Activated T-helper 1 cell treated with anti-CD3 and anti-CD28 coated beads, Interleukin-2, amount 50 U/mL, for 16 hours (primary cell): ENCODE results near the gene CTRL.

Source experiments
- DNase-seq, 2 donors: peaks; one replicate each; pipeline ENCODE4 v3.0.0-alpha.2; 2020; ENCODE audit warnings: low read depth in 1 of 2, low spot score in 1 of 2

Gene CTRL

DNA sequence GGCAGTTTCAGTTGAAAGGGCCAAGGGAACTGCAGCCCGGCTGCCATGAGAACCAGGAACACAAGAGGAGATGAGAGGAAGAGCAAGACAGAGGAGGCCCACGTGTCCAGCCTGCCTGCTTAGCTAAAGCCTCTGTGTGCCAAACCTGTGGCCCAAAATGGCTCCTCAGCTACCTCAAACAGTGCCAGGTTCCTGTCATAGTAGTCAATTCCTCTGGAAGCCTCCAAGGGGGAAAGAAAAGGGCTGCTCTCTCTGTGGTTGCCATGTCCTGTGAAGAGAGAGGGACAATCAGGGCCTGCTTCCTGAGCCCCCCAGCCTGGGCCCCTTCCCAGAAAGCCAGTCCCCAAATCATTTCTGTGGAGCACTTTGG, 31.6 kb upstream of the CTRL start:
- DNase-seq, result no peak

DNA sequence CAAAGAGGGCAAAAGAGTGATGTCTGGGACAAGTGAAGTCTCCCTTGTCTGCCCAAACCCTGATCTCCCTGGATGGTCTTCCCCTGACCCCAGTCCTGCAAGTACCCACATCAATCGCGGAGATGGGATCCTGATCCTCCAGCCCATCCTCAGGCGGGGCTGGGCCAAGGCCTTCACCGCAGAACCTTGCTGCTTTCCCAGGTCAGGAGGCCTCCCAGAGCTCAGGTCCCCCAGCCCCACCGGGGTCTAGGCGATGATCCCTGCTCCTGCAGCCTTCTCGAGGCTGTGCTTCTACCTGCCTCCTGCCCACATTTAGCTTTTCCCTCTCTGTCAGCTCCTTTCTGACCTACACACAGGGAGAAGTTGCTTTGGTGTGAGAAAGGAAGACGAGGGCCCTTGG, 30.5 kb upstream of the CTRL start:
- no peak for DNase-seq

DNA sequence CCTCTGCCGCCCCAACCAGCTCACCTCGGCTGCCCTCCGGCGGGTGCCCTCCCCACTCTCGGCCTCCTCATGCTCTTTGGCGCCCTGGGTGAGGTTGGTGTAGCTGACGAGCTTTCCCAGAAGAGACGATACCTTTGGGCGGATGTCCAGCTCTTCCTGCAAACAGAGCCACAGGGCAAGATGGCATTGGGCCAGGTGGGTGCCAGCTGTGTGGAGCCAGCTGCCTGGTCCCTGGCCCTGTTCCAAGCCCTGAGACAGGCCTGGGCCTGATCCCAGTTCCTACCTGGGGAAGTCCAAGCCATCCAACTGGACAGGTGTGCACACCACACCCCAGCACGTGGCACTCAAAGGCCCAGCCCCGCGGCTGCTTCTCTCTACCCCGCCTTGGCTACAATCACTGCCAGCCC, 29.9 kb upstream of the CTRL start:
- no peak for DNase-seq

DNA sequence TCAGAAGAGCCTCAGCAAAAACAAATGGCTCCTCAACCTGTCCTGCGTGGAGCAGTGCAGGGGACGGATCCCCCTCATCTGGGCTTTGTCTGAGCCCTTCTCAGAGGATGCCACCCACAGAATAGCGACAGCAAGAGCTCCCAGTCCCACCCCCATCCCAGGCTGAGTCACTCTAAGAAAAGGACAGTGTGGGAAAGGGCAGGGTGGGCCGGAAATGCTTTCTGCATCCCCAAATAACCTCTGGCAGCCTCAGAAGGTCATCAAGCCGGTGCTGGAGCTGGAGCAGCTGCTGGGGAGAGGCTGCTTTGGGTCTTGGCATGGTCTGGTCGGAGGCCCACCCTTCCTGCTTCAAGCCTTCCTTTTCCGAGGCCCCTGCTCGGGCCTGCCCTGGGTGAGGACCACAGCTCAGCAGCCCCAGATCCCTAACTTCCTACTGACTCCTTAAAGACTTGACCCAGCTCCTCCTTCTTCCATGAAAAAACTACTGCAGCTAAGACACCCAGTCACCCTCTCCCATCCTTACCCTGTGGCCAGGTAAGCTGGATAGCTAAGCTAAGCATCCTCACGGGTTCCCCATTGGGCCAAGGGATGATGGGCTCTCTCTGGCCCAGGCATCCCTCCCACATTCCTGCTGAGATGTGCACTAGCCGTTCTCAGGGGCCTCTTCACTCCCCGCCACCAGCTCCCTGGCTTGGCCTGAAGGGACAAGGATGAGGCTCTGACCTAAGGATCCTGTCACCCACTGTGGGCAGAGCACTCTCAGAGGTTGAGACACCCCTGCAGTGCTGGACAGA, 28.1 kb upstream of the CTRL start:
- no peak for DNase-seq

DNA sequence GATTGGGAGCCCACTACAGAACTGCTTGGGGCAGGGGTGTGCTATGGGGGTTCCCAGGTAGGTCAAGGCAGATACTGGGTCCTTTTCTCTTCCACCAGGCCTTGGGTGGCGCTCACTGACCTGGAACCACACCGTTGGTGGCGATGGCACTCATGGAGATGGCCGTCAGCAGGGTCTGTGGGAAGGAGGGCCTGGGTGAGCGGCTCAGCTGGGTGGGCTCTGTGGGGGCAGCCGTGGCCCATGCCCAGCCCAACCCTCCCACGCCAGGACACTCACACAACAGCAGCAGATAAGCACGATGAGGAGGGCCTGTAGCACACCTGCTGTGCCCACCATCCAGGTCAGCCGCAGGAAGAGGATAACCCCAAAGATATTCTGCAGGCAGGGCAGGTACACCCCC, 26.0 kb upstream of the CTRL start:
- no peak for DNase-seq

DNA sequence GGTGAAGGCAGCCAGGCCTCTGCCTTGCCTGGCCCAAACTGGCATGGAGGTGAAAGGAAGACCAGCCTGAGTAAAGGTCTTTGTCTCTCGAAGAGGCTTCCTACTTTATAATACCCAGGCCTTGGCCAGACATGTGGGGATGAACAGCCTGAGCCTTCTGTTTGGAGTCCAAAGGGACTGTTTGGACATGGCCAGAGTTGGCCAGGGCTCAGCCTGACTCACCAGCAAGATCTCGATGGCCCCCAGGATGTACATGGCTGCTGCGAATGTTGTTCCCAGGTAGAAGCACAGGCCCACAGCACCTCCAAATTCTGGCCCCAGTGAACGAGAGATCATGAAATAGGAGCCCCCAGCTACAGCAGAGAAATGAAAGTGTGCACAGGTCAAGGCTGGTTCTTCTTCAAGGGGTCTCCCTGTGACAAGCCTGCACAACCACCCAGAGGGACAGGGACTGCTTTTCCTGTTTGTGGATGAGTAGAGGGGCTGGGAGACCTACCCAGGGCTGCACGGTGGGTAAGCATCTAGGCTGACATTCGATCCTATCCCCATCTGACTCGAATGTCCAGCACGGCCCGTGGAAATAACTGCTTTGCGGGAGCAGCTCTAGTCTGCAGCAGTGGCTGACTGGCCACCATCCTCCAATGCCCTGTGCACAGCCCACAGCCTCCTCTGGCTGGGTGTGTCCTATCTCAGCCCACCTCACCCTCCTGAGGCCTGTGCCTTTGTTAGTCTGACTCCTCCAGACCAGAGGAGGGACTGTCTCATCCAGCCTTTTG, 22.9 kb upstream of the CTRL start:
- DNase-seq, result no peak

DNA sequence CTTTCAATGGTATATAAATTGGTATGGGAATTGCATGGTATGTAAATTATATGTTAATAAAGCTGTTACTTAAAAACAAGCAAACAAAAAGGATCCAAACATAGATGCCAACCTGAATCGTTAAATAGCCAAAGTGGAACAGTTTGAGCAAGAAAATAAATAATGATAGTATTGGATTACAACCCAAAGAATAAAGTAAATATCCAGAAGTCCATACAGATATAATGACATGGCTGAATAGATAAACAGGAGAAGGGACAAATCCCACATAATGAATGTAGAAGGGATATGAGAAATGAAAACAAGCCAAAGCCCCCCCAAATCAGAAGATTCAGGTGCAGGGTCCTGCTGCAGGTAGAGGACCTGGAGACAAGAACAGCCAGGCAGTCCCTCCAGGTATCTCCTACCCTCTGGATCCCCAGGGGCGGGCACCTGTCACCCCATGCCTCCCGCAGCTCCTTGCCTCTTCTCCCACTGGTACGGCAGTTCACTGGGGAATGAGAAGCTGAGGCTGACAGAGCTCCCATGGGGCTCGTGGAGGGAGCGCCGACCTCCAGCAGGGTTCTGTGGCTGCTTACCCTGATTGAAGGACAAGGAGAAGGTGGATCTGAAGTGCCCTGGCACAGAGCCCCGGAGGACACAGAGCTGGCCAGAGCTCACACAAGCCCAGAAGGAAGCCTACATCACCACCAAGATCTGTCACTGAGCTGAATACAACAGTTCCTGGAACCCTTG, 22.1 kb upstream of the CTRL start:
- DNase-seq, result no peak

DNA sequence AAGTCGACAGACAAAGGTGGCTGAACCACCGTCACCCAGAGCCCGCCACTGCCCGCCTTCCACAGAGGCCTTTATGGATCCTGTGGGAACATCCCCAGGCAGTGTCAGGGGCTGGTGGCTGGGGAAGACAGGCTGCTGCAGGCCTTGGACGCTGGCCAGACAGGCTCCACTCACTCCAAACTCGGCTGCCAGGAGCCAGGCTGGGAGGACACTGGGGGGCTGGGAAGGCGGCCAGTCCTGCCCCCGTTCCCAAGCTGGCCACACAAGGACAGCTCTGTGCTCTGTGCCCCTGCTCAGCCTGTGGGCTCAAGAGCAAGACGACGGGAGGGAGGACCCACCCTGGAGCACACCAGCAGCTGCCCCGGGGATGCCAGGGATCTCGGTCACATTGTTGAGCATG, 19.8 kb upstream of the CTRL start:
- DNase-seq, result no peak

DNA sequence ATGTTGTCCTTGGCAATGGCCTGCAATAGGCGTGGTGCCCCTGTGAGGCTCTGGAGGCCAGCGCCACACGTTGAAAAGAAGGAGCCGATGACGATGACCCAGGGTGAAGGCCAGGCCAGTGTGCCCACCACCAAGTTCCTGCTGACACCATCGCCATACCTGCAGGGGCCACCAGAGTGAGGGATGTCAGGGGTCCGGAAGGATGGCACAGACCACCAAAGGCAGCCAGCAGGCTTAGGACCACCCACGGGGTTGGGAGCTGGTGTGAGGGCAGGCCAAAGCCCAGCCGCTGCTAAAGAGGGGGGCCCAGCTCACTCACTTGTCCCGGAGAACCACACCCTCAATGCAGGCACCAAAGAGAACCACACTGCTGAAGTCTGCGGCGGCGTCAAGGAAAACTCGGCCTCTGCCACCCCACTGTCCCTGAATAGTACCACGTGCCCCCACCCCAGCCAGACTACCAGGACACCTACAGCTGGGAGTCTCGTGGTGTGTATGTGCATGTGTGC, 18.7 kb upstream of the CTRL start:
- no peak for DNase-seq

DNA sequence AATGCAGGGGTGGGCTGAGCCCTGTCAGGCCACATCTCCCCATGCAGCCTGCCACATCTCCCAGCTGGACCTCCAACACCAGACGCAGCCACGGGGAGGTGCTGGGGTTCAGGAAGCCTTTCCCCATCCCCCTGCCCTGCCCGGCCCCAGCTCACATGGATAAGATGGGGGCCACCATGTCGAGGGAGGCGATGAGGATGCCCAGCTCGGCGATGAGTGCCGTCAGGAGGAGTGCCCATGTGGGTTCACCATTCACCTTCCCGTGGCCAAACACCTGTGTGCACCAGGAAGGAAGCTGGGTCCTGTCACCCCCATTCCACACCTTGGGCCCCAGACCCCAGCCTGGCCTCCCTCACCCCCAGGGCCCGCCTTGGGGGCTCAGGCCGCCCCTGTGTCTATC, 18.0 kb upstream of the CTRL start:
- DNase-seq, result no peak

DNA sequence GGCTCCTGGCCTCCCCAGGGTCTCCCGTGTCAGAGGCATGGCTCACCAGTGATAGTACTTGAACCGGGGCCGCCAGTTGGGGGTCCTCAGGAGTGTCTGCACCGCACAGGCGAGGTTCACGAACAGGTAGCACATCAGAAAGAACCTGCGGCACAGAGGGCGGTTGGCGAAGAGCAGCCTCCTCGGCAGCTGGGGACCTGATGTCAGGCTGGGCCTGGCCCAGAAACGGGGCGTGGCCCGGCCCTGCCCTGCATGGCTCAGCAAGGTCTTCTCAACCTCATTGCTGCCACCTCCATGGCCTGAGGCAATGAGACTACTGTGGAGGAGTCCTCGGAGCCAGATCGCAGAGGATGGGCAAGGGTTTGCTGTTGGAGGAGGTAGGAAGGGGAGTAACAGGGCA, 16.4 kb upstream of the CTRL start:
- no peak for DNase-seq

DNA sequence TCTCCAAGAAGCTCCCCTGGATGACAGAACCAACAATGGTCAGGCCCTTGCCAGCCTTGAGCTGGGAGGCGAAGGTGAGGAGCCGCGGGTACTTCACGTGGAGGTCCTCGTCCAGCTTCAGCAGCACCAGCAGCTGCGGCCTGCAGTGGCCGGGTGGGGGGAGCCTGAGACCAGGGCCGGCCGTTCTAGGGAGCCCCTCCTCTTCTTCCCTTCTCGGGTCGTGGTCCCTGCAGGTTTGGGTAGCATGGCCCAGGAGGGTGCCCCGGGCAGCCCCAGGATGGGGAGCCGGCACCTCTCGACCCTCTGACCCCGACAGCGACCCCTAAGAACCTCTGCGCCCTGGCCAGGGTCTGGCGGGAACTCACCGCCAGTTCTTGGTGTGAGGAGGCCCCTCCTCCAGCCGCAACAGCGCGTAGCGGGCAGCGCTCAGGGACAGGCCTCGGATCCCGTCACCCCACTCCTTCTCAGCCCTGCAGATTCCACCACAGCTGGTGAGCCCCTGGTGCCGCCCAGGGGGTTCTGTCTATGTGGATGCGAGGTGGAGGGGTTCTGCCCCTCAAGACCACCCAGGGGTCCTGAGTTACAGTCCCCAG, 15.4 kb upstream of the CTRL start:
- DNase-seq, result no peak

DNA sequence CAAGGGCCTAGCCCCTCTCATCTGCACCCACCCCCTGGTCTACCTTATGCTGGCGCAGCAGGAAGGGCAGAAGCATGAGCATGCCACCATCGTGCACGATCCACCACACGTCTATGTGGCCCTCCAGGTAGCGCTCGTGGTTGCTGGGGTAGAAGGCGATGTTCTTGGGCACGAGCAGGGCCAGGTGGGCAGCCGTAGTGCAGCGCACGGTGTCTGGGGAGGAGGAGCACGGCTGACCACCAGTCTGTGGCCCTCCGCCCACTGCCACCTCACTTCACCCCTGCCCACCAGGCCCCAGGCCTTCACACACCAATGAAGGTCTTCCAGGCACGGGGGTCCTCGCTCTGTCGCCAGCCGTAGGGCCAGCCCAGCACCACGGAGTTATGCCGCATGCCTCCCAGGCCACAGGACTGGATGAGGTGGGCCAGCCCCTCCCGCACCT, 14.5 kb upstream of the CTRL start:
- no peak for DNase-seq

DNA sequence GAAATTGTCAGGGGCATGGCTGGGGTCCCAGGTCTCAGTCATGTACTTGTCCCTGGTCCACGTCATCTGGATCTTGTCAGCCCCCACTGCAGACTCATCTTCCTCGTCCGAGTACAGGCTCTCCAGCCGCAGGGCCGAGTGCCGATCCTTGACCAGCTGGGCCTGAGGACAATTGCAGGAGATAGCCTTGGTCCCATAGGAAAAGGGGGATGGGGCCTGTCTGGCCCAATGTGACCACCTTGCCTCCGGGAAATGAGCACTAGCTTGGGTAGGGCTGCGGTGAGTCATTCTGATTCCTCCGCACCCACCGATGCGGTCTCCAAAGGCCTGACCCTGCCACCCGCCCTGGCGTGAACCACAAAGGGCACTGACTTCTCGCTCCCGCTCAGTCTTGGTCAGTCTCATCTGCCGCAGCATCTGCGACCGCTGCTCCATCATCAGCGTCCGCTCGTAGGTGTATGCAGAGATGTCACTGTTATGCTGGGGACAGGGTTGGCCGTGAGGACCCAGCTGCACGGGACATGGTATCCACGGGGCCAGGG, 13.8 kb upstream of the CTRL start:
- DNase-seq, result no peak

DNA sequence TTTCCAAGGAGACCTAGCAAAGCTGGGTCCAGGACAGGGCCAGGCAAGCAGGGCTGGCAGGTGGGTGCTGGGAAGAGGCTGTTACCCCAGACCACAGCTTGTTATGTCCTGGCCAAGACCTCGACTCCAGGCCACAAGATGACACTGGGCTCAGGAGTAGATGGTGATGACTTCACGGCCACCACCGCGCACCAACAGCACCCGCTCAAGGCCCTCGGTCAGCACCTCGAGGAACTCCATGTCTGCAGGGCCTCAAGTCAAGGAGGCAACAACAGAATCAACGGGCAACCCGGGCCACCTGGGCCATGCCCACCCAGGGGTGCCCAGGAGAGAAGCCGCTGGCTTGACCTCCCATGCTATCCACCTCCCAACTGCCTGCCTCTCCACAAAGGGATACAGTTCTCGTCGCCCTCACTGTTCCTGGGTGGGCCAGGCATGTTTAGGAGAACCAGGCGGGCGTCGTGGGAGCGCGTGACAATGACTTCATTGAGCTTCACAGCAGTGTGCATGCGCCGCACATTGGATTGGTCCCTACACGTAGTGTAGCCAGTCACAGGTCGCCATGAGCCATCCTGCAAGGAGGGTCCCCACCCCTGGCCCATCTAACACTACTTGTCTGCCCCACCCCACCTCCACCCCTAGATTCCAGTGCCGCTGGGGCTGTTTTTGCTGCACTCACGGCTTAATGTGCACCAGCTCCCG, 13.2 kb upstream of the CTRL start:
- no peak for DNase-seq

DNA sequence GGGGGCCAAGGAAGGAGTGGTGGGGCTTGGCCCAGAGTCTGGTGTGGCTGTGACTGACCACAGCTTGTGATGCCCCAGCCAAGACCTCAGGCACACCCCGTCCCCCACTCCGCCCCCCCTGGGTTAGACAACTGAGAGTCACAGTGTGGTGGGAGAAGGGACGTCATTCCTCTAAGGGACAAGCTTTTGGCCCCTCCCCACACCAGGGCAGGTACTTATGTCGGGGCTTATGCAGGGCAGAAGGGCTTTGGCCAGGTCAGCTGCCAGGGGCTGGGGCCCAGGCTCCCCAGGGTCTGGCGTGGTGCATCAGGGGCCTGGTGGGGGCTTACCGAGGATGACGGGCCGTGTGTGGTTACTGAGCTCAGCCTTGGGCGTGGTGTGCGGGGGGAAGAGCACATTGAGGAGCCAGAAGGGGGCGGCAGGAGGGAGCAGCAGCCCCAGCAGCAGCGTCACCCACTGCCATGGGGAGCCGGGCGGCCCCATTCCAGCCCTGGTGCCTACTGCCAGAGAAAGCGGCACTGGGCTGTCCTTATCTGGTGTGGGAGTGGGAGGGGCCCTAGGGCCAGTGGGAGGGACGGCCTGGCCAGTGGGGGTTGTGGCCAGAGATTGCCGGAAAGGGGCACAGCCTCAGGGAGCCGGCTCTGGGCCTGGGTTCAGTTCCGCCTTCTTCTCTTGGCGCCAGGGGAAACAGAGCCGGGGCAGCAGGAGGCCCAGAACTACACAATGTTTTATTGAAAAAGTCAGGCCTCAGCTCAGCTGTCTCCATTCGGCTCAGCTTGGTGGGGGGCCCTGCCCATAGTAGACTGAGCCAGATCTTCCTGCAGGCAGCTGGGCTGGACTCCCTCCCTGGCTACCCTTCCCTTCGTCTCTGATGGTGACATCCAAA, 12.2 kb upstream of the CTRL start, which contains the start of gene LCAT:
Gene LCAT, minus strand, starts transcription at position 502 of the 886 bp plus-strand sequence. Its CDS starts 19 bp downstream, at position 483.
- DNase-seq, result no peak

DNA sequence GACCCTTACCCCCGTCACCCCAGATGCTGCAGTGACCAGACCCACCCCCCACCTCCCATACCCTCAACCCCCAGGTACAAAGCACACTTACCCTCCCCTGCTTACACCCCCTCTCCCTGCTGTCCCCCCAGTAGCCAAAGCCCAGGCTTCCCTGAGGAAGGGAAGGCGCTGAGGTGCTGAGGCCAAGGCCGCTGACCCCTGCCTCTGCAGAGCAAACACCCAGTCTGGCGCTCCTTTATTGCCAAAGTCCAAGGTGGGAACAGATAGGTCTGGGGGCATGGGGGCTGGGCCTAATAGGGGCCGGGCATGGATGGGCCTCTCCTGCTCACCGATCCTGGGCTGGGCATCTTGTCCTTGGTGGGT, 11.6 kb upstream of the CTRL start:
- DNase-seq, result no peak

DNA sequence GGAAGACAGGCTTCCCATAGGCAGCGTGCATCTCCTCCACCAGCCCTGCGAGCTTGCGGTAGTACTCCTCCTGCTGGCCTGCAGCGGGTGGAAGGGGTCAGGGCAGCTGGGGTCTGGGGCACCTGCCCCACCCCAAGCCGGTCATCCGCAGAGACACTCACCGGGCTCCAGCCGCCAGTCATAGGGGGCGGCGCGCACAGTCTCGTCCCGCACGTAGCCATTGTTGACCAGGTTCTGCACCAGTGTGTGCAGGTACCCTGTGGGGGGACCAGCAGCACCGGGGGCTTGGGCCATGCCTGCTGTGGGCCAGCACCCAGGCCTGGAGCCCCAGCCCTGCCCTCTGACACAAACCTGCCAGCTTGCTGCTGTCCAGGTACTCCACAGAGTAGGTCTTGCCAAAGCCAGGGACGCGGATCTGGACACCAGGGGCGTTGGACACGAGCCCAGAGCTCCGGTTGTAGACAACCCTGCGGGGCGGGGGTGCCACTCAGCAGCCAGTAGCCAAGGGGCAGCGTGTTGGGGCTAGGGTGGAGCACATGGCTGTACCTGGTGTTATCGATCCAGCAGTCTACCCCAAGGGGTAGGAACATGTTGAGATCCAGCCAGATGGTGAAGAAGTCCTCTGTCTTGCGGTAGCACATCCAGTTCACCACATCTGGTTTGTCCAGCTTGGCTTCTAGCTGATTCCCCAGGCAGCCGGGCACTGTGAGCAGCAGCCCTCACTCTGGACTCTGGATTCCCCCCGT, 11.0 kb upstream of the CTRL start:
- no peak for DNase-seq

DNA sequence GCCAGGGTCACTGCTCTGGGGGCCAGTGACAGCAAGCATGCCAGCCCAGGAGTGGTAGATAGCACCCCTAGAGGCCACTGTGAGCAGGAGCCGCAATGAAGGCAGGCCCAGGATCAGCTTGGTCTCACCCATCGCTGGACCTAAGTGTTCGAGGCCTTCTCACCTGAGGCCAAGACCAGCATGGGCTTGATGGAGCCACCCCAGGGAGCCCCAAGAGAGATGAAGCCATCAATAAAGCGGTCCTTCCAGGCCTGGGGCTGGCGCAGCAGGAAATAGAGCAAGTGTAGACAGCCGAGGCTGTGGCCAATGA, 10.5 kb upstream of the CTRL start:
- DNase-seq, result no peak
